Hindlimb muscle (tissue), 1 donor: ENCODE results near the gene CGGBP1. TPM values are rescaled to one million over a fixed set of nuclear protein-coding genes. Genes with fewer than 3 reads are reported as not detected.
A peak's percentile ranks its signal among the peaks of the same experiment; 100 is the strongest.

ENCODE experiments used
- DNase-seq: peaks from one replicate; pipeline ENCODE4 v3.0.0-alpha.2; 2013
- polyA plus RNA-seq: library from polyadenylated mRNA; unstranded; fragments of 120-200 nt; gene quantifications from one replicate; pipeline ENCODE4 v1.2.1, GENCODE V29; 2013; ENCODE audit not compliant: insufficient read length

The CGGBP1 gene, protein sequence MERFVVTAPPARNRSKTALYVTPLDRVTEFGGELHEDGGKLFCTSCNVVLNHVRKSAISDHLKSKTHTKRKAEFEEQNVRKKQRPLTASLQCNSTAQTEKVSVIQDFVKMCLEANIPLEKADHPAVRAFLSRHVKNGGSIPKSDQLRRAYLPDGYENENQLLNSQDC
- polyA plus RNA-seq: 70.8 TPM

DNA sequence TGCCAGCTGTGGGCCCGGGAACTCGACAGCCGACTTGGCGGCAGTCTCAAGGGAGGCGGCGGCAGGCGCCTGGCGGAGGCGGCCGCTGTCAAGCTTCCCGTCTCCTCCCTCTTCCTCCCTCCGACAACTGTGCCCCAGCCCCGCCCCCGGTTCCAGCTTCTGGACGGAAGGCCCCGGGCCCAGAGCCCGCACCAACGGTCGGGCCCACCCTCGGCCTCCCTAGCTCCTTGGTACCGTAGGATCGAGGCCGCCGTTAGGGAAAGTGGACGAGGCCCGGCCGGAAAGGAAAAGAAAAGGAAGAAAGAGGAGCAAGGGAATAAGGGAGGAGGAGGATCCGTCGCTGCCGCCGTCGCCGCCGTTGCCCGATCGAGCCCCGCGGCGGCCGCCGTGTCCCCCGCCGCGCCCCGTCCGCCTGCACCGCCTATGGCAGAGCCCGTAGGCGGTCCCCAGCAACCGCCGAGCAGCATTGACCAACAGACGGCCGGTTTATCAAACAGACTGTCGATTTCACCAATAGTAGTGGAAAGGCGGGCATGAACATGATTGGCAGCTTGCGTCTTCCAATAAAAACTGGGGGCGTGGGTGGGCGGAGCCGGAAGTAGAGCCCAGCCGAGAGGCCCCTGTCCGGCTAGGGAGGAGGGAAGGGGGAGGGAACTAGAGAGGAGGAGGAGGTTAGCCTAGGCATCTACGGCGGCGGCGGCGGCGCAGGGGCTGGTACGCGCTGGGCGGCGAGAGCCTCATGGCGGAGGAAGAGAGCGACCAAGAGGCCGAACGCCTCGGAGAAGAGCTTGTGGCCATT is at the start of gene CGGBP1, which contains the start of gene ZNF654:
TSS of gene CGGBP1 (minus strand) at position 425 of the 799 bp plus-strand sequence. CDS start 3,029 bp downstream, outside the sequence.
TSS of gene ZNF654 (plus strand) at position 675 of the 799 bp plus-strand sequence. CDS start at position 740, 65 bp downstream.
- peak; percentile 98 for DNase-seq

DNA sequence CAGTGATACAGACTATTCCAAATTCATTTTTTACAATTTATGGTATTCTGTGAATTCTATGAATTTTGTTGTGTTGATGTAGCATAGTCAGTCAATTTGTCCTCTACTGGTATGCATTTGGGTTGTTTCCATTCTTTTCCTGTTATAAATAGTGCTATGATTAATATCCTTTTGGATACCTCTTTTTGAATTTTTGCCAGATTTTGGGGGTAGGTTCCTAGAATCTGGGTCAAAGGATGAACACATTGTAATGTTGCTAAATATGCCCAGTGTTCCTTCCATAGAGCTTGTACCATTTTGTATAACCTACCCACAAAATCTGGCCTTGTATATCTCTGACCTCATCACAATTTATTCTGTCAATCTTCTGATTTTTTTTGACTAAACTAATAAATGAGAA is 46.5 kb upstream of the CGGBP1 start:
- DNase-seq: no peak

DNA sequence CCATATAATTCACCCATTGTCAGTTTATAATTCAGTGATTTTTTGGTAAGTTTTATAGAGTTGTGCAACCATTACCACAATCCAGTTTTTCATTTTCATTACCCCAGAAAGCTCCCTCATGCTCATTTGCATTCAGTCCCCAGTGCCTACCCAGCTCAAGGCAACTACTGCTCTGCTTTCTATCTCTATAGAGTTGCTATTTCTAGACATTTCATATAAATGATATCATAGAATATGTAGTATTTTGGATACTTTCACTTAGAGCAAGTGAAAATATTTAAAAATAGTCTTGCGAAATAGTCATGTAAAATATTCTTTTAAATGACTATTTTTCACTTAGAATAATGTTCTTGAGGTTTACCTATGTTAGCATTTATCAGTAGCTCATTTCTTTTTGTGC is 42.3 kb upstream of the CGGBP1 start:
- no peak for DNase-seq

DNA sequence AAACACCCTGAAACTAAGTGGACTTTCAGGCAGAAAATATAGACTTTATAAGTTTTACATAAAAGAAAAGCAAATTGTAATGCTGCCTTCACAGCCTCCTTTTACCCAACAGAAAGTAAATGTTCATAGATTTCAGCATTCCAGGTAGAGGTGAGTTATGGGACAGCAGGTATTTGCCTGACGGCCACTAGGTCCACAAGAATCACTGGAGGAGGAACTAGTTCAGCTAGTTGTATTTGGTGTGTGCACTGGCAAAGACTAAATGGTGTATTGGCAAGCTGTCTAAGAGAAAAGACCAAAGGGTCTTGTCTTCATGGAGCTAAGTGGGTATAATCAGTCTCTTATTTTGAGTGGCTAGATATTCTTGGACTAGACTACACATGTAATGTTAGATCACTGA is 34.5 kb upstream of the CGGBP1 start:
- no peak for DNase-seq

DNA sequence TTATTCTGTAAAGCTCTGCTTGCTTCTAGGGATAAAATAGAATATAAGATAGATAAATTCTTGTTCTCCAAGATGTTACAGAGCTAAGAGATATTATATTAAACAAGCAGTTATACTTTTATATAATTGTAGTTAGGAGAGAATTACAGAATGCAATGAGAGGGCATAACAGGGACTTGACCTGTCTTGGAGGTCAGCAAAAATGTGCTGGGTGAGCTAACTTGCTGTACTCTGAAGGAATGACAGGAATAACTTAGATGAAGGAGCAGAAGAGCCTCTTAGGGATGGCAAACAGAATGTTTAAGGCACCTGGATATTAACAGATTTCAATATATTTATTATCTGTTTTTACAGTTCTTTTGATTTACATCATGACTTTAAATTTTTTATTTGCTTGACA is 33.5 kb upstream of the CGGBP1 start:
- no peak for DNase-seq

DNA sequence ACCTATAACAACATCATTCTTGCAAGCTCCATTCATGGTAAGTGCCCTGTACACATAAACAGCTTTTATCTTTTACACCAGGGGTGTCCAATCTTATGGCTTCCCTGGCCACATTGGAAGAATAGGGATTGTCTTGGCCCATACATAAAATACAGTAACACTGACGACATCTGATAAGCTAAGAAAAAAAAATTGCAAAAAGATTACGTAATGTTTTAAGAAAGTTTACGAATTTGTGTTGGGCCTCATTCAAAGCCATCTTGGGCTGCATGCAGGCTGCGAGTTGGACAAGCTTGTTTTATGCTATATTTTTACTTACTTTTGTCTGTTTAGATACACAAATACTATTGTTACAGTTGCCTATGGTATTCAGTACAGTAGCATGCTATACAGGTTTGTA is 31.9 kb upstream of the CGGBP1 start:
- DNase-seq: no peak

DNA sequence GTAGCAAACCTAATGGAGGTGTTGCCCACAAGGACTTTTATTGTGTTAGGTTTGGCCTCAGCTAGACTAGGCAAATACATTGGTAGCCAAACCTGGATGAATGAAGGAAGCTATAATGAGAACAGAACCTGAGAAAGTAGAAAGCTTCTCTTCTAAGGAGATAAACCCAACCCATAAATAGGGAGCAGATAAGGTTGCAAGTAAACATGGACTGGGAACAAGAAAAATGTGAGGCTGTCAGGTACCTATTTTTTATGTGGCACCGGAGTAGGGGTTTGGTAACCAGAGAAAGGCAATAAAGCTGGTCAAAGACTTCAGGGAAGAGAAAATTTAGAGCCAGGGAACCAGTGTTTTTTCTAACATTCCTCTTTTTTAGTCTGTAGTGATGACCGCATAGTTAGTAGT is 25.3 kb upstream of the CGGBP1 start:
- DNase-seq: no peak

DNA sequence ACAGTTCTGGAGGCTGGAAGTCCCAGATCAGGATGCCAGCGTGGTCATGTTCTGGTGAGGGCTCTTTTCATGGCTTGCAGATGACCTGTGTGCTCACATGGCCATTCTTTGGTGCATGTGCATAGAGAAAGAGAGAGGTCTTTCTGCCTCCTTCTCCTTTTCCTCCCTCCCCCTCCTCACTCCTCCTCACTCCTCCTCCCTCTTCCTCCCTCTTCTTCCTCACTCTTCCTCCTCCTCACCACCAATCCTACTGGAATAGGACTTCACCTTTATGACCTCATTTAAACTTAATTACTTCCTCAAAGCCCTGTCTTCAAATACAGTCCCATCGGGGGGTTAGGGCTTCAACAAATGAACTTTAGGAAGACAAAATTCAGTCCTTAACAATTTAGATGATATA is 24.0 kb upstream of the CGGBP1 start:
- DNase-seq: no peak

DNA sequence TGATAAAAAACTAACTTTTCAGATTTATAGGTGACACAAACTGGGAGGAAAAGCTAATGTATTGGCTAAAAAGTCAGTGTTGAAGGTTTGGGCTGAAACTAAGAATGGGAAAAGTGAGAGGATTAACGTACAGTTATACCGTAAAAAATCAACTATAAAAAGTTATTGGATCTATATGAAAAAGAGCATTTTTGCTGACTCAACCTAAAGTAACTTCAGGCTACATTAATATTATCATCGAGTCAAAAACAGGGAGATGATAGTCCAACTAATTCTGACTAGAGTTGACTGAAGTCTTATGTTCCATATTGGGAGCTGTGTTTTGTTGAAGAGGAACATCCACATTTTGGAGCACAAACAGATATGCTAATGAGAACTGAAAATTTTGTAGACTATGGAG is 20.1 kb upstream of the CGGBP1 start:
- no peak for DNase-seq

DNA sequence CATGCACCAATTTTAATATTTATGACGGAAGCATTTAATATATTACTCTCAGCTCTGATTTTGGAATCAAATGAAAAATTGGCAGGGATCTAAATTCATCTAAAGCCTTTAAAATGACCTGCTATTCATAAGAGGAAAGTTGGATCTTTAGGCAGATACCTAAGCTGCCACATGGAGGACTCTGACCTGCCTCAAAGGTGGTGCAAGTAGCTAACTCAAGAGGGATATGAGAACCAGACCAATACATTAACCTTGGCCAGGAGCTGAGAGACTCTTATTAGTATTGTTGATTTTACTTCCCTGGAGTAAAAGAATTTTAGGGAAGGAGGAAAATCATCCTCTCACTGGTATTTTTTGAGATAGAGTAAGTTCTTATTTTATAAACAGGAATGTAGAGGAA is 17.9 kb upstream of the CGGBP1 start:
- no peak for DNase-seq

DNA sequence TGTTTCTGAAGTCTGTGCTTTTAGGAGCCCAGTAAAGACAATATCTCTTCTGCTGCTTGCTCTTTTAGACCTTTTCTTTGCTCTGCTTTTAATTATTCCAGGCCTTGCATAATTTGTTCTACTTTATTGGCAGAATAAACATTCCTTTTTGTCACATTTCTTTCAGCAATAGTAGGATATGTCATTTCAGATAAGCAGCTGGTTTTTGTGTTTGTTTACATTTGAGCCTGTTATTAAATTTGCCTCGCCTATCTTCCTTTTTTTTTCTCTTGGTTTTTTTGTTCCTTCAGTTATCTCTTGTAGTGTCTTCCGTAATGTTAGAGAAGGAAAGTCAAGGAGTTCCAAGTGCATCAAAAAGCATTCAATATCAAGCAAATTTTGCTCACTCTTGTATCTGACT is 16.7 kb upstream of the CGGBP1 start:
- DNase-seq: no peak

DNA sequence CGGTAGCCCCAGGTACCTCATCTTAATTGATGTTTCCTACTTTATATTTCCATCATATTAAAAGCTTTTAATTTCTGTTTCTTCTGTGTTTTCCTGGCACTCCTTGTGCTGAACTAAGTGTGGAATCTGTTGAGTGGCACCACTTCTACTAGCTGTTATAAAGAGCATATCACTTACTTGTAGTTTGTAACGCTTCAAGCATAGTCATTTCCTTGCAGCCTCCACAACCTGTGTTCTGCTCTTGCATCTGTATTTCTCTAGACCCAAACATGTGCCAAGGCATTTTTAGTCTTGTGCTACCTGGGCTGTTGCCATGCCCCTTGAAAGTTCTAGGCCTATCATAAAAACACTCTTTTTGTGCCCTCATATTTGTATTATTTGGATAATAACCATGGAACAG is 16.3 kb upstream of the CGGBP1 start:
- no peak for DNase-seq

DNA sequence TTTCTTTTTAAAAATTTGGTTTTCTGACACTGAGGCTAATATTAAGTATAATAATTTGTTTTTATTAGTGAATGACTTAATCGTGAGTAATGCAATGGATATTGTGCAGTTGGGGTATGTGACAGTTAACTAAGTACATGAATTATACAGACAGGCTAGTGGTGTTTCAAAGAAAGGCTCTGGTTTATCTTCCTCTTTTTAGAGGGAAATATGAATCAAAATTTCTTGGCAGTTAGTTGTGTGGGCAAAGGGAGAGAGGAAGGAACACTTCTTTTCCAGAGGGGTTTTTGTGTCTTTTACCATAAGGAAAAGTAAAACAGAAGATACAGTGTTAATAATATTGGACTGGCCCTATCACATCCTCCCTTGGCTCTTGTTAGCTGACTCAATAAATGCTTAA is 2.9 kb upstream of the CGGBP1 start:
- no peak for DNase-seq

DNA sequence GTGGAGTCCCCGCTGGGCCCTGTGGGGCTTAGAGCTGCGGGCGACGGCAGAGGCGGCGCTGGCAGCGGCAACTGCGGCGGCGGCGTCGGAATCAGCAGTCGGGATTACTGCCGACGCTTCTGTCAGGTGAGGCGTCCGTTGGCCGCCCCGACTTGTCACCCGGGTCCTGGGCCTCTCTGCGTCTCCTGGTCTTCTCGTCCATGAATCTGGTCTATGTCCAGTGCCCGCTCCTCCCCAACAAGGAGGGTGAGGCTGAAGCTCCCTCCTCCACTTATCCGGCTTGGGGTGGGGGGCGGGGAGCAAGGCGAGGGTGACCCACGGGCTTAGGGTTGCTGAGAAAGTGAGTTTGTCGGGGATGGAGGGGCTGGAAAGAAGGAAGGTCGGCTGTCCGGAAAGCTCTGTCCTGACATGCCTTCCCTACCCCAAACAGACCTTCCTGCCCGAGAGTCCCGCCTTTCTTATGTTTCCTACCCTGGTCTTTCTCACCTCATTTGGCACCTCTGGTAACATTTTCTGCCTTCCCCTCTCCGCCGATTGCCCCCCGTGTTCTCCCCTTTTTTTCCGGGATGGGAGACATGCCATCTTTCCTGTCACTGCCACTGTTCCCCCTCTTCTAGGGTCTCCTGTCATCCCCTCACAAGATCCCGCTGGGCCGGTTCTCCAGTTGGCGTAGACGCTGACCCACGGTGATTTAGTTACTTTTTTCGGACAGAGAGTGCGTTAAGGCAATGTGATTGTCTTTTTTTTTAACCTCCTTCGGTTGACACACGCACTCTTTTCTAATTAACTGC is 770 bp upstream of the CGGBP1 start:
- no peak for DNase-seq

DNA sequence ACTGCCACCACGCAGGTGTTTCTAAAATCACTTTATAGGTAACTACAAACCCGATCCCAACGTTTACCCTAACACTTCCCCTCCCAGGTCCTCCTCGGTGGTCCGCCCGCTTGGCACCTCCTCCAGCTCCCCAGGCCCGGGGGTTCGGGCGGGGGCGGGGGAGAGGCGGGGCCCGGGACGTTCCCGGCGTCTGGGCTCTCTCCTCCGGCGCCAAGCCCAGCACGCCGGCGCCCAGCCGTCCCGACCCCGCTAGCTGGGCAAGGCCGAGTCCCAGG is 562 bp downstream of the CGGBP1 start:
- DNase-seq: no peak

DNA sequence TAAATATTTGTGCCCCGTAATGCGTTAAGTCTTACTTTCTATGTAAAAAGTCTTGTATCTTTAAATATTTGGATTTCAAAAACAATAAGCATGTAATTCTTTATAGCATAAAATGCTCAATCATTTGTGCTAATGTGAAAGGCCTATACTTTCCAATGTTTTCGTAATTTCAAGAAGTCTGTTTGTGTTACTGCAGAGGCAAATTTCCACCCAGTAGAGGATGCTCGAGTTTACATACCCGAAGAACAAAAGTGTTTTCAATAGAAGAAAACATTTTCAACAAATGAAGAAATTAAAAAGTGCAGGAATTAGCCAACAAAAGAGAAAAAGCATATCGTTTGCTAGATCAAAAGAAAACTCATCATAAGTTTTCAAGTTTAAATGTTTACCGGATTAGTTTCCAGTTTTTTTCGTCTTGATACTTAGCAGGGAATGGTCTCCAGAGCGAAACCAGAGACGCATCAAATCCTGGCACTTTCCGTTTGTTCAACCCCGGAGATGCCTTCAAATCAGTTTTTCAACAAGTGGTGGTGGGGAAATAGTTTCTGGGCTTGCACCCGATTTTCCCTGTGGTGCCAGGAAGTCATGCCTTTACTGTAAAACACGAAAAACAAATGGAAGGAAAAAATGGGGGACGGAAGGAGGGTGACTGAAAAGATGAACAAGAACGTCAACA is 1.0 kb downstream of the CGGBP1 start:
- peak; percentile 14 for DNase-seq

DNA sequence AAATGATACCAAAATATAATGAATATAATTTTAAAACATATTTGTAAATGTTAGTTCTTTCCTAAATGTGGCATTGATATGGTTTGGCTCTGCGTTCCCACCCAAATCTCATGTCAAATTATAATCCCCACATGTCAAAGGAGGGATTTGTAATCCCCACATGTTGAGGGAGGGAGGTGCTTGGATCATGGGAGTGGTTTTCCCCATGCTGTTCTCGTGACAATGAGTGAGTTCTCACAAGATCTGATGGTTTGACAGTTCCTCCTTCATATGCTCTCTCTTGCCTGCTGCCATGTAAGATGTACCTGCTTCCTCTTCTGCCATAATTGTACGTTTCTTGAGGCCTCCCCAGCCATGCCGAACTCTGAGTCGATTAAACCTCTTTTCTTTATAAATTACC is 12.0 kb downstream of the CGGBP1 start:
- DNase-seq: no peak

DNA sequence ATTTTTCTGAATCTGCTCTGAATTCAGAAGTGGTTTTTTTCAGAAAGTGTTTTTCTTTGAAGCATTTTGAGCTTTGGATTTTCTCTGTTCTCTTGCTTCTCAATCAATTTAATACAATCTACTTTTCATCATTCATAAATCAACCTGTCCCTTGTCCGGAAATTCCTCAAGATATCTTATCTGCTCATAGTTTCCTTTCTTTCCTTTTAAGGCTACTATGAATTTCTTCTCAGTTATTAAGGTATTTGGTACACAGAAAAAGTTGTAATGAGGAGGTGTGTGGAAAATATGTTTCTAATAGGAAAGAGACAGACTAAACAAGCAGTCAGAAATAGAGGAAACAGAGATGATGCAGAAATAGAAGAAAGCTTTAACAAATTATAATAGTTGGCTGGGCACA is 14.4 kb downstream of the CGGBP1 start:
- no peak for DNase-seq

DNA sequence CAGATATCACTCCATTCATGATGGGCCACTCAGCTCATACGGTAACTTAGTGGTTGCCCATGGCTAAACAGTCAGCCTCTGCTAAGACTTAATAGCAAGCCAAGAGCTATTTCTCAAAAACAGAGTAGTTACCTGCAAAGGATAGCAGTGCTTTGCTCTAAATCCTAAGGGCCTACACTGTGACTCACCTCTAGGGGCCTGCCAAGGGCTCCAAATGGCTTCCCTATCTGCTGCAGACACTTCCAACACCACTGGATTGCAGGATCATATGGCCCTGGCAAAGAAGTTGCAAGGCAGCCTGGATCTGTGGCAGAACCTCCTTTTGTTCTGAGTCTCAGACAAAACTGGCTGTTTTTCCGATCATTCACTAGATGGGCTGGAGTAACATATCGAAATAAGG is 17.8 kb downstream of the CGGBP1 start:
- no peak for DNase-seq

DNA sequence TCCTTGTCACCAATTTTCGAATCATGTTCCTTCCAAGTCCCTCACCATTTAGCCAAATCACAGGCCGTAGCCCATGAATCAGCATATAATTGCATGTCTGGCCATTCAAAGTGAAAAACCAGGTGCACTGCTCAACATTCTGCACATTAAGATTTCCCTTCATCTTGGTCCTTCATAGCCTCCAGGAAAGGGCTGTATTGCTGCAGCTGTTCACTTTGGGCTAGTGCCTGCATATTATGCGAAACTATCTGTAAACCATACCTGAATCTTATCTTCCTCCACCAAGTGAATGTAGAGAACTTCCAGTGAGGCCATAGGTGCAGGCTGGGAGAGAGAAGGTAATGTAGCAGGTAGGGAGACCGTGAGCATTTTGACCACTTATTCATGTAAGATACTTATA is 18.3 kb downstream of the CGGBP1 start:
- no peak for DNase-seq

DNA sequence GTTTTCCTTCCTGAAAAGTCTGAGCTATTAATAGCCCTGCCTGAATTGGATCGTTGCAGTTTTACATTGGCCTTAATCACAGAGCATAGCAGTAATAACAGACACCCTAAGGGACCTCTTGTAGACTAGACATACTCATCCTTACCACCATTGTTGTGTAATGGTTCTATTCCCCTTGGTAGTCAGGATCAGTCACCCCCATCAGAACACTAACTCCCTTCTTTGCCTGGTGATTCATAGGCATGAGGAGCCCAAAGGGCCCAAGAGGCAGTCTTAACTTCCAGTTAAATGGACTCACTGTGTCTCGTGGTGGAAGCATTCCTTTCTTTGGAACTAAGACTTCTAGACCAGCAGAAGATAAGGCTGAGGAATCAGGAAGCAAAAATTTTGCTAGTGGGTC is 20.2 kb downstream of the CGGBP1 start:
- DNase-seq: no peak

DNA sequence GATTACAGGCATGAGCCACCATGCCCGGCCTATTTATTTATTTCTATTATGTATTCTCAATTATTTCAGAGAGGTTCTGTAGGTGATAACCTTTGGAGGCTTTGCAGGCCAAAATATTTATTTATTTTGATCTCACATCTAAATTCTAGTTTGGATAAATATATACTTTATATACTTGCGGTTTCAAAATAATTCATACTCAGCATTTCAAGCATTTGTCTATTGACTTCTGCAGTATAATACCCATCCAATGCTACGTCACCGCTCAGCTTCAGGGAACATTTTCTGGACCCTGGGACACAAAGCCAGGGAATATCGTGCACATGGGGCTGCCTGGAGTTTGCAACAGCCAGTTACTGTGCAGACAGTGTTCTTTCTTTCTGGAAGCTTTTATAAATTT is 22.6 kb downstream of the CGGBP1 start:
- DNase-seq: no peak
